ENCODE results near the gene SRRM3.

The SRRM3 gene

DNA sequence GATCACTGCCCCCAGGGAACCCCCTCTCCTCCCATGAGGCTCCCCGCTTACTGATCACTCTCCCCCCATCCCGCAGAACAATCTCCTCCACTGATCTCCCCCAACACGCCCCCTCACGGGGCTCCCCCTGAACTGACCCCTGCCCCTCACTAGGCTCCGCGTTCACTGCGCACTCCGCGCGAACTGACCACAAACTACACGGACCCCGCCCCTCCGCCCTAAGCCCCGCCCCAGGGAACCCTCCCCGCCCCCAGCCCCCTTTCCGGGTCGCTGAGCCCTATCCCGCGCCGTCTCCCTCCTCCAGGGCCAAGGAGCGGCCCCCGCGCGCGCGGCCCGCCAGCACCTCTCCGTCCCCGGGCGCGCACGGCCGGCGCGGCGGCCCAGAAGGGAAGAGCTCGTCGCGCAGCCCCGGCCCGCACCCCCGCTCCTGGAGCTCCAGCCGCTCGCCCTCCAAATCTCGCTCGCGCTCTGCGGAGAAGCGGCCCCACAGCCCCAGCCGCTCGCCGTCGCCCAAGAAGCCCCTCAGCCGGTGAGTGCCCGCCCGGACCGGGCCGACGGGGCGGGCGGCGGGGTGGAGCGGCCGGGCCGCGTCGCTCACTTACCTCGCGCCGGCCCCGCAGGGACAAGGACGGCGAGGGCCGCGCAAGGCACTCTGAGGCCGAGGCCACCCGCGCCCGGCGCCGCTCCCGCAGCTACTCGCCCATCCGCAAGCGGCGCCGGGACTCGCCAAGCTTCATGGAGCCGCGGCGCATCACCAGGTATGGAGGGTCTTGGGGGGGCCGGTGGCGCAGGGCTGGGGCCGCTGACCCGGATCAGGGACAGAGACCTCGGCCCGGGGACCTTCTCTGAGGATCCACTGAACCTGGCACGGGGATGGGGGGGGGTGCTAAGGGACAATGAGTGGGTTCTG lies 80.9 kb downstream of the SRRM3 start:
- Histone ChIP-seq H3K9me3 (ENCODE audit: control insufficient read depth, low read length) (no peaks in the 10 kb centered on the region), H3K14ac (ENCODE audit: low read length in 2 of 2) (peak overlapping the region in 1 of 2 experiments; percentile 5), H2BK120ac (ENCODE audit: low read depth, low read length) (no peak overlapping the region), H3K4me2 (ENCODE audit: low read length, poor library complexity, severe bottlenecking) (peak overlapping the region; percentile 75), H2BK12ac (ENCODE audit: low read length in 2 of 2) (peak overlapping the region in 1 of 2 experiments; percentile 63), H3K27ac (ENCODE audit: low read length, poor library complexity, severe bottlenecking) (no peak overlapping the region), H3K79me1 (replicated peaks; ENCODE audit: low read length, poor library complexity, severe bottlenecking) (no peaks in the 10 kb centered on the region), H3K4me1 (ENCODE audit: control insufficient read depth, insufficient read depth, low read depth, low read length) (peaks cover 19% of the 10 kb centered on the region), H4K91ac (ENCODE audit: low read length) (no peak overlapping the region), H4K8ac (ENCODE audit: low read length) (no peak overlapping the region), H2AK5ac (ENCODE audit: low read length, severe bottlenecking) (no peak overlapping the region), H3K23ac (ENCODE audit: low read length in 2 of 2) (no peak overlapping the region), H2BK5ac (ENCODE audit: low read depth, low read length, poor library complexity, severe bottlenecking) (no peak overlapping the region), H2AFZ (ENCODE audit: low read depth, low read length) (no peak overlapping the region), H3K9ac (ENCODE audit: low read length) (no peak overlapping the region), H3K27me3 (ENCODE audit: control insufficient read depth in 1 of 2, insufficient read depth in 1 of 2, low read length in 2 of 2) (peaks cover 42 to 65% of the 10 kb centered on the region in 2 experiments), H2BK15ac (ENCODE audit: low read depth, poor library complexity, severe bottlenecking) (peak overlapping the region; percentile 36), H3K36me3 (ENCODE audit: control insufficient read depth in 1 of 2, insufficient read depth in 2 of 2, low read depth in 1 of 2, low read length in 2 of 2) (no peaks in the 10 kb centered on the region), H3K4me3 (ENCODE audit: insufficient read depth in 1 of 2, low read depth in 1 of 2, low read length in 2 of 2) (peak overlapping the region in 1 of 2 experiments; percentile 40), H3K18ac (ENCODE audit: low read depth in 1 of 2, low read length in 2 of 2) (peak overlapping the region in 1 of 2 experiments; percentile 77), H3K4ac (ENCODE audit: low read depth in 1 of 2, low read length in 2 of 2) (peak overlapping the region in 1 of 2 experiments; percentile 42)
- WGBS, result under 1% methylated on average over 81 of the region's 98 CpGs
- DNase-seq, result no peak

GRCh38 chr7:76283254-76284159 lies 81.8 kb downstream of the SRRM3 start:
- whole genome bisulfite sequencing, result 72% methylated on average over 11 of the region's 17 CpGs
- no peaks in the 10 kb centered on the region for H3K36me3 ChIP-seq (ENCODE audit: control insufficient read depth in 1 of 2, insufficient read depth in 2 of 2, low read depth in 1 of 2, low read length in 2 of 2)
- H2BK12ac ChIP-seq (ENCODE audit: low read length in 2 of 2), result no peak overlapping the region
- H3K4me3 ChIP-seq (ENCODE audit: insufficient read depth in 1 of 2, low read depth in 1 of 2, low read length in 2 of 2), result no peak overlapping the region
- no peaks in the 10 kb centered on the region for H3K79me1 ChIP-seq (replicated peaks; ENCODE audit: low read length, poor library complexity, severe bottlenecking)
- no peak overlapping the region for H2BK15ac ChIP-seq (ENCODE audit: low read depth, poor library complexity, severe bottlenecking)
- H2BK120ac ChIP-seq (ENCODE audit: low read depth, low read length), result no peak overlapping the region
- no peak overlapping the region for H4K8ac ChIP-seq (ENCODE audit: low read length)
- peaks cover 20% of the 10 kb centered on the region for H3K4me1 ChIP-seq (ENCODE audit: control insufficient read depth, insufficient read depth, low read depth, low read length)
- H3K18ac ChIP-seq (ENCODE audit: low read depth in 1 of 2, low read length in 2 of 2), result peak overlapping the region in 1 of 2 experiments; percentile 77
- no peak overlapping the region for H3K14ac ChIP-seq (ENCODE audit: low read length in 2 of 2)
- peaks cover 40 to 59% of the 10 kb centered on the region in 2 experiments for H3K27me3 ChIP-seq (ENCODE audit: control insufficient read depth in 1 of 2, insufficient read depth in 1 of 2, low read length in 2 of 2)
- no peak overlapping the region for H3K4me2 ChIP-seq (ENCODE audit: low read length, poor library complexity, severe bottlenecking)
- no peak overlapping the region for H3K9ac ChIP-seq (ENCODE audit: low read length)
- no peak overlapping the region for H2AFZ ChIP-seq (ENCODE audit: low read depth, low read length)
- no peak for DNase-seq
- H3K27ac ChIP-seq (ENCODE audit: low read length, poor library complexity, severe bottlenecking), result no peak overlapping the region
- no peaks in the 10 kb centered on the region for H3K9me3 ChIP-seq (ENCODE audit: control insufficient read depth, low read length)
- no peak overlapping the region for H3K23ac ChIP-seq (ENCODE audit: low read length in 2 of 2)
- no peak overlapping the region for H2AK5ac ChIP-seq (ENCODE audit: low read length, severe bottlenecking)
- H3K4ac ChIP-seq (ENCODE audit: low read depth in 1 of 2, low read length in 2 of 2), result no peak overlapping the region
- no peak overlapping the region for H2BK5ac ChIP-seq (ENCODE audit: low read depth, low read length, poor library complexity, severe bottlenecking)
- H4K91ac ChIP-seq (ENCODE audit: low read length), result no peak overlapping the region

DNA sequence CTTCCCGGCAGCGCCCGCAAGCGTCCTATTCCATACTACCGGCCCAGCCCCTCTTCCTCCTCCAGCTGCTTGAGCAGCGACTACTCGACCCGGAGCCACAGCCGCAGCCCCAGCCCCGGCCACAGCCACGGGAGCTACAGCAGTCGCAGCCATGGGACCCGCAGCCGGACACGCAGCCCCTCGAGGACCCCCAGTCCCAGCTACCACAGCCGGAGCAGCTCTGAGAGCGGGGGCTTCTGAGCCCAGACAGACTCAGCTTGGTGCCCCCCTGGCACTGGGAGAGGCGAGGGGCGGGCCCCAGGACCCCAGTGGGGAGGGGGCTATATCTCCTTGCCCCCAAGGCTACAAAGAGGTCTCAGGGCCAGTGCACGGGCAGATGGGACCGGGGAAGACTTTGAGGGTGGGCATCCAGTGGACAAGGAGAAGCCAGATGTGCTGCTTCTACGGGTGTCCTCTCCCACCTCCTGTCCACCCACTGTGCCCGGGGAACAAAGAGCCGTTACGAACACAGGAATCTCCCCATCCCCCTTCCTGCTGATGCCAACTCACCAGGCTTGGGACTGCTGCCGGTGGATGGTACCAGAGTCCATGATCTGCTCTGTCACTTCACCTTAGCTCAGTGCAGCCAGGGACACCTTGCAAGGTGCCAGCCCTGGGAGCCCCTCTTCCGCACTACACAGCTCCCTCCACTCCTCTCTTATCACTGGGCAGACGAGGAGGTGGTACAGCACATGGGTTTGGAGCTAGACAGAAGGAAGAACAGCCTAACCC lies 84.1 kb downstream of the SRRM3 start:
- no peak overlapping the region for H2BK5ac ChIP-seq (ENCODE audit: low read depth, low read length, poor library complexity, severe bottlenecking)
- 86% methylated on average over 29 of the region's 29 CpGs for WGBS
- peaks cover 27 to 42% of the 10 kb centered on the region in 2 experiments for H3K27me3 ChIP-seq (ENCODE audit: control insufficient read depth in 1 of 2, insufficient read depth in 1 of 2, low read length in 2 of 2)

More for the DNA sequence above, 84.1 kb downstream of the SRRM3 start:
- Histone ChIP-seq H3K4me2 (ENCODE audit: low read length, poor library complexity, severe bottlenecking) (no peak overlapping the region), H2BK120ac (ENCODE audit: low read depth, low read length) (no peak overlapping the region), H3K4me1 (ENCODE audit: control insufficient read depth, insufficient read depth, low read depth, low read length) (peaks cover 23% of the 10 kb centered on the region), H3K4ac (ENCODE audit: low read depth in 1 of 2, low read length in 2 of 2) (no peak overlapping the region), H2BK15ac (ENCODE audit: low read depth, poor library complexity, severe bottlenecking) (no peak overlapping the region), H3K14ac (ENCODE audit: low read length in 2 of 2) (no peak overlapping the region), H4K91ac (ENCODE audit: low read length) (peak overlapping the region; percentile 45), H4K8ac (ENCODE audit: low read length) (no peak overlapping the region), H3K23ac (ENCODE audit: low read length in 2 of 2) (no peak overlapping the region), H3K27ac (ENCODE audit: low read length, poor library complexity, severe bottlenecking) (no peak overlapping the region), H3K36me3 (ENCODE audit: control insufficient read depth in 1 of 2, insufficient read depth in 2 of 2, low read depth in 1 of 2, low read length in 2 of 2) (no peaks in the 10 kb centered on the region), H3K18ac (ENCODE audit: low read depth in 1 of 2, low read length in 2 of 2) (no peak overlapping the region), H3K9ac (ENCODE audit: low read length) (no peak overlapping the region), H3K79me1 (replicated peaks; ENCODE audit: low read length, poor library complexity, severe bottlenecking) (no peaks in the 10 kb centered on the region), H2AK5ac (ENCODE audit: low read length, severe bottlenecking) (no peak overlapping the region), H2BK12ac (ENCODE audit: low read length in 2 of 2) (no peak overlapping the region), H2AFZ (ENCODE audit: low read depth, low read length) (no peak overlapping the region), H3K4me3 (ENCODE audit: insufficient read depth in 1 of 2, low read depth in 1 of 2, low read length in 2 of 2) (no peak overlapping the region), H3K9me3 (ENCODE audit: control insufficient read depth, low read length) (no peaks in the 10 kb centered on the region)
- no peak for DNase-seq

Measured in mesenchymal stem cell (in vitro differentiated cells and primary cell).